HepG2 (cell line): ENCODE results near the gene SAMD14. TPM values are rescaled to one million over a fixed set of nuclear protein-coding genes. Genes with fewer than 3 reads are reported as not detected.

Experiments used
- CBX2 ChIP-seq, 2 experiments: fragments of 200-600 bp in 1 of 2; sonication (generic); formaldehyde crosslinking in 1 of 2; IDR thresholded peaks; 2 replicates each; pipeline versions ENCODE4 v1.7.0 to v1.8.1; 2018 to 2022; ENCODE audit warnings: low read depth in 2 of 2, low read length in 1 of 2, mild to moderate bottlenecking in 1 of 2, missing genetic modification reagents in 1 of 2
- FOSL2 ChIP-seq: sonication (generic); formaldehyde crosslinking; IDR thresholded peaks from 2 replicates; pipeline ENCODE4 v1.4.0; 2020; ENCODE audit warnings: missing genetic modification reagents
- HIC2 ChIP-seq: sonication (generic); formaldehyde crosslinking; IDR thresholded peaks from 2 replicates; pipeline ENCODE4 v1.9.0; 2022; ENCODE audit warnings: low read depth, missing genetic modification reagents
- HOXA3 ChIP-seq: sonication (generic); formaldehyde crosslinking; IDR thresholded peaks from 2 replicates; pipeline ENCODE4 v1.5.0; 2020; ENCODE audit warnings: missing genetic modification reagents
- KDM2A ChIP-seq: sonication (generic); formaldehyde crosslinking; IDR thresholded peaks from 2 replicates; pipeline ENCODE4 v1.4.0; 2020; ENCODE audit warnings: low read depth, missing genetic modification reagents, borderline replicate concordance
- MYC ChIP-seq: sonication (generic); formaldehyde crosslinking; IDR thresholded peaks from 2 replicates; pipeline ENCODE4 v1.9.0; 2021; ENCODE audit warnings: missing genetic modification reagents, borderline replicate concordance
- NFATC3 ChIP-seq: sonication (generic); formaldehyde crosslinking; IDR thresholded peaks from 2 replicates; pipeline ENCODE4 v1.5.1; 2020; ENCODE audit warnings: mild to moderate bottlenecking, missing genetic modification reagents
- NR2F2 ChIP-seq: IDR thresholded peaks from 2 replicates; pipeline ENCODE4 v1.6.1; 2012; ENCODE audit warnings: low read depth, inconsistent platforms, borderline replicate concordance
- SMC3 ChIP-seq: IDR thresholded peaks from 2 replicates; pipeline ENCODE4 v1.6.1; 2011; ENCODE audit warnings: low read length, improper control_type of control experiment
- TEAD3 ChIP-seq: optimal IDR thresholded peaks from 2 replicates; pipeline ENCODE3; 2016; ENCODE audit warnings: borderline replicate concordance
- TIGD3 ChIP-seq: sonication (generic); formaldehyde crosslinking; IDR thresholded peaks from 2 replicates; pipeline ENCODE4 v1.5.1; 2020; ENCODE audit warnings: mild to moderate bottlenecking, missing genetic modification reagents, borderline replicate concordance
- ZFP36L2 ChIP-seq: sonication (generic); formaldehyde crosslinking; IDR thresholded peaks from 2 replicates; pipeline ENCODE4 v1.4.0; 2020; ENCODE audit warnings: missing genetic modification reagents
- ZNF749 ChIP-seq: sonication (generic); formaldehyde crosslinking; IDR thresholded peaks from 2 replicates; pipeline ENCODE4 v1.8.0; 2022; ENCODE audit warnings: mild to moderate bottlenecking, missing genetic modification reagents, moderate library complexity, borderline replicate concordance
- ZNF784 ChIP-seq: sonication (generic); formaldehyde crosslinking; IDR thresholded peaks from 2 replicates; pipeline ENCODE4 v1.5.1; 2020; ENCODE audit warnings: missing genetic modification reagents, mild to moderate bottlenecking, borderline replicate concordance
- ZNF883 ChIP-seq: sonication (generic); formaldehyde crosslinking; IDR thresholded peaks from 2 replicates; pipeline ENCODE4 v1.5.1; 2020; ENCODE audit warnings: mild to moderate bottlenecking, missing genetic modification reagents; ENCODE audit errors: not compliant biosample characterization
- polyA plus RNA-seq, 8 experiments: library from polyadenylated mRNA; depleted of rRNA in 3 of 8; stranded (reverse) in 7 of 8; unstranded in 1 of 8; fragments of >200 nt; fragmentation: Illumina TruSeq in 4 of 8; extraction: Trizol in 4 of 8; gene quantifications; 2 replicates each; pipeline versions ENCODE4 v1.2.1 to v1.2.3, GENCODE V29; 2011 to 2016; ENCODE audit warnings: low read depth in 4 of 8, missing spikeins in 1 of 8, mixed read lengths in 1 of 8; ENCODE audit not compliant: insufficient read depth in 1 of 8
- total RNA-seq, 5 experiments: library from RNA; depleted of rRNA; stranded (reverse); fragments of >200 nt; fragmentation: Illumina TruSeq; extraction: Trizol; gene quantifications; 2 replicates each; pipeline ENCODE4 v1.2.3, GENCODE V29; 2016; ENCODE audit warnings: low read depth in 1 of 5

The SAMD14 gene
- total and polyA plus RNA-seq, 2 of the 13 experiments (the other 11 are each of a cell fraction or from before 2014, with no cell fraction given): 0.07 to 0.22 TPM

- TF ChIP-seq ZNF749 (CRISPR knock-in tag) (0 out of 2 replicates have a peak, but pooled peaks have one; percentile 1), NR2F2 (no peak), TIGD3 (CRISPR knock-in tag) (peak; percentile 56; the same call in 1 of the 2 replicates), ZNF784 (CRISPR knock-in tag) (0 out of 2 replicates have a peak, but pooled peaks have one; percentile 1), NFATC3 (CRISPR knock-in tag) (0 out of 2 replicates have a peak, but pooled peaks have one; percentile 53), ZNF883 (peak; percentile 45), FOSL2 (peak; percentile 79), HOXA3 (CRISPR knock-in tag) (peak; percentile 14; the same call in 1 of the 2 replicates), SMC3 (peak; percentile 12; the same call in 1 of the 2 replicates), ZFP36L2 (CRISPR knock-in tag) (no peak), KDM2A (CRISPR knock-in tag) (peak; percentile 0), CBX2 (IDR thresholded peaks at IDR 0.05; ENCODE audit: low read depth, low read length) (no peak), CBX2 (CRISPR knock-in tag; IDR thresholded peaks at IDR 0.05; ENCODE audit: low read depth) (no peak), MYC (CRISPR knock-in tag) (peak; percentile 35), TEAD3 (CRISPR knock-in tag) (peak; percentile 96), HIC2 (peak; percentile 27; the same call in 1 of the 2 replicates)
Observed at GRCh38 chr17:50148226-50149090, 18.5 kb upstream of the SAMD14 start (continued).
